Adrenal gland (tissue), 5 donors: ENCODE results near the gene LRBA.

ENCODE experiments used
- POLR2A ChIP-seq, 2 donors: fragments of 450-650 bp; IDR thresholded peaks; one replicate each; pipeline ENCODE4 v1.6.1; 2017; ENCODE audit warnings: antibody characterized with exemption in 2 of 2, mild to moderate bottlenecking in 2 of 2, moderate library complexity in 1 of 2
- TF ChIP-seq, protein P1 (sequence below), 6 experiments: fragments of 450-650 bp in 4 of 6; fragments of 200-600 bp in 2 of 6; sonication (generic) in 1 of 6; IDR thresholded peaks; 1 replicate in 5 of 6; 2 replicates in 1 of 6; pipeline versions ENCODE4 v1.5.1 to v1.8.0; 2016 to 2021; ENCODE audit warnings: antibody characterized with exemption in 6 of 6, mild to moderate bottlenecking in 2 of 6, moderate library complexity in 1 of 6
- donor health status: DM: no; HTN: no; CAD: no.

DNA sequence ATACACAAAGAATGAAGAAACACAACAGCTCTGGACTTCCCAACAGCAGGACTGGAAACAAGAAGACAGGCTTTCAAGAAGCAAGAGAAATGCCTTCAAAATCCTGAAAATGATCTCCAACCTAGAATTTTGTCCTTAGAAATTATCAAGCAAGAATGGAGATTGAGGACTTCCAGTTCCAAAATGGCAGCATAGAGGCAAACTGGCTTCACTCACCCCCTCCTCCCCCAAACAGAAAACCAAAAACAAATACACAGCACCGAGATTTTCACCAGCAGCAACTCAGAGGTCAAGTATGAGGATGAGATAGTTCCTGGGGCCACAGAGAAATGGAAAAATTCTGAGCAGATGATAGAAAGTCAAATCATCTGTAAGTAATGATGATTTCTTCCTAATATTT, 40.5 kb upstream of the LRBA start:
- TF ChIP-seq, protein P1, sequence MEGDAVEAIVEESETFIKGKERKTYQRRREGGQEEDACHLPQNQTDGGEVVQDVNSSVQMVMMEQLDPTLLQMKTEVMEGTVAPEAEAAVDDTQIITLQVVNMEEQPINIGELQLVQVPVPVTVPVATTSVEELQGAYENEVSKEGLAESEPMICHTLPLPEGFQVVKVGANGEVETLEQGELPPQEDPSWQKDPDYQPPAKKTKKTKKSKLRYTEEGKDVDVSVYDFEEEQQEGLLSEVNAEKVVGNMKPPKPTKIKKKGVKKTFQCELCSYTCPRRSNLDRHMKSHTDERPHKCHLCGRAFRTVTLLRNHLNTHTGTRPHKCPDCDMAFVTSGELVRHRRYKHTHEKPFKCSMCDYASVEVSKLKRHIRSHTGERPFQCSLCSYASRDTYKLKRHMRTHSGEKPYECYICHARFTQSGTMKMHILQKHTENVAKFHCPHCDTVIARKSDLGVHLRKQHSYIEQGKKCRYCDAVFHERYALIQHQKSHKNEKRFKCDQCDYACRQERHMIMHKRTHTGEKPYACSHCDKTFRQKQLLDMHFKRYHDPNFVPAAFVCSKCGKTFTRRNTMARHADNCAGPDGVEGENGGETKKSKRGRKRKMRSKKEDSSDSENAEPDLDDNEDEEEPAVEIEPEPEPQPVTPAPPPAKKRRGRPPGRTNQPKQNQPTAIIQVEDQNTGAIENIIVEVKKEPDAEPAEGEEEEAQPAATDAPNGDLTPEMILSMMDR (IDR thresholded peaks at IDR 0.05) = no peak
- TF ChIP-seq POLR2A (IDR thresholded peaks at IDR 0.05) = no peak
